Measurements from ENCODE around the gene RFTN1.

- TF ChIP-seq EZH2phosphoT487 (IDR thresholded peaks at IDR 0.05) (no peak), EZH2 (IDR thresholded peaks at IDR 0.05) (no peak)
- TF ChIP-seq, protein P1, sequence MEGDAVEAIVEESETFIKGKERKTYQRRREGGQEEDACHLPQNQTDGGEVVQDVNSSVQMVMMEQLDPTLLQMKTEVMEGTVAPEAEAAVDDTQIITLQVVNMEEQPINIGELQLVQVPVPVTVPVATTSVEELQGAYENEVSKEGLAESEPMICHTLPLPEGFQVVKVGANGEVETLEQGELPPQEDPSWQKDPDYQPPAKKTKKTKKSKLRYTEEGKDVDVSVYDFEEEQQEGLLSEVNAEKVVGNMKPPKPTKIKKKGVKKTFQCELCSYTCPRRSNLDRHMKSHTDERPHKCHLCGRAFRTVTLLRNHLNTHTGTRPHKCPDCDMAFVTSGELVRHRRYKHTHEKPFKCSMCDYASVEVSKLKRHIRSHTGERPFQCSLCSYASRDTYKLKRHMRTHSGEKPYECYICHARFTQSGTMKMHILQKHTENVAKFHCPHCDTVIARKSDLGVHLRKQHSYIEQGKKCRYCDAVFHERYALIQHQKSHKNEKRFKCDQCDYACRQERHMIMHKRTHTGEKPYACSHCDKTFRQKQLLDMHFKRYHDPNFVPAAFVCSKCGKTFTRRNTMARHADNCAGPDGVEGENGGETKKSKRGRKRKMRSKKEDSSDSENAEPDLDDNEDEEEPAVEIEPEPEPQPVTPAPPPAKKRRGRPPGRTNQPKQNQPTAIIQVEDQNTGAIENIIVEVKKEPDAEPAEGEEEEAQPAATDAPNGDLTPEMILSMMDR (IDR thresholded peaks at IDR 0.05), result no peak
Observed at GRCh38 chr3:16529264-16529663, 15.8 kb upstream of the RFTN1 start.
